HepG2 (cell line): ENCODE data around the gene DQX1. TPM values are rescaled to one million over a fixed set of nuclear protein-coding genes. Genes with fewer than 3 reads are reported as not detected.

Source experiments
- ATAC-seq: fragments of 200-7000 bp; cut with Tn5 transposase; 3 replicates; pipeline ENCODE4 v1.9.1; 2020; ENCODE audit warnings: mild to moderate bottlenecking, moderate library complexity
- BruUV-seq: library from RNA; stranded (reverse); fragments of 400-500 nt; replicated peaks from 2 replicates; lab custom pipeline; 2021; lab: Mats Ljungman, UMichigan
- CTCF ChIA-PET: fragments of 300-600 bp; formaldehyde crosslinking; extraction: SDS; loops from one replicate; lab custom pipeline; 2021; ENCODE audit warnings: low total read pairs, inconsistent platforms, low intra/inter-chr PET ratio; lab: Yijun Ruan, JAX
- POLR2A ChIA-PET: fragments of 350-600 bp; sonication (Branson Sonifier 250); formaldehyde crosslinking; loops from one replicate; lab custom pipeline; 2020; ENCODE audit warnings: antibody characterized with exemption, inconsistent platforms; lab: Yijun Ruan, JAX
- DNase-seq: peaks from one replicate; pipeline ENCODE4 v3.0.0-alpha.2; 2015; ENCODE audit warnings: low spot score
- FAIRE-seq: peaks from 3 replicates; lab custom pipeline; 2011; peaks lifted over from hg19 to GRCh38; lab: Jason Lieb, UNC
- H2AFZ ChIP-seq: one replicate; pipeline ENCODE4 v1.6.1; 2011; ENCODE audit warnings: low read length, inconsistent platforms
- H3K27ac ChIP-seq: fragments of 300-600 bp; 3 replicates; pipeline ENCODE4 v1.8.0; 2011; ENCODE audit warnings: mixed run types, mild to moderate bottlenecking, mixed read lengths, low read length, inconsistent platforms; ENCODE audit not compliant: insufficient read depth; ENCODE audit errors: extremely low read length
- H3K27me3 ChIP-seq, 2 experiments: fragments of 200-600 bp in 1 of 2; 2 replicates in 1 of 2; 3 replicates in 1 of 2; pipeline versions ENCODE4 v1.6.0 to v1.8.0; 2011; ENCODE audit warnings: low read length in 2 of 2, mild to moderate bottlenecking in 2 of 2, moderate library complexity in 2 of 2, inconsistent platforms in 1 of 2; ENCODE audit not compliant: insufficient read depth in 2 of 2, control insufficient read depth in 1 of 2
- H3K36me3 ChIP-seq, 2 experiments: fragments of 200-600 bp in 1 of 2; replicated peaks in 1 of 2; 2 replicates in 1 of 2; 3 replicates in 1 of 2; pipeline versions ENCODE4 v1.5.1 to v1.8.0; 2011; ENCODE audit warnings: low read length in 2 of 2, inconsistent platforms in 1 of 2; ENCODE audit not compliant: insufficient read depth in 2 of 2, control insufficient read depth in 1 of 2
- H3K4me1 ChIP-seq: 2 replicates; pipeline ENCODE4 v1.5.1; 2012; ENCODE audit warnings: low read length, inconsistent platforms; ENCODE audit not compliant: insufficient read depth
- H3K4me2 ChIP-seq: 2 replicates; pipeline ENCODE4 v1.6.0; 2011; ENCODE audit warnings: low read depth, low read length, inconsistent platforms
- H3K4me3 ChIP-seq, 3 experiments: fragments of 200-600 bp in 1 of 3; sonication (generic), shearing (Covaris generic) in 1 of 3; replicated peaks in 1 of 3; 2 replicates each; pipeline ENCODE4 v1.5.1; 2011 to 2016; ENCODE audit warnings: low read length in 3 of 3, inconsistent platforms in 2 of 3, low read depth in 2 of 3, mild to moderate bottlenecking in 2 of 3, control low read depth in 1 of 3, mixed read lengths in 1 of 3; ENCODE audit not compliant: insufficient read depth in 1 of 3
- H3K79me2 ChIP-seq: one replicate; pipeline ENCODE4 v1.6.1; 2011; ENCODE audit warnings: low read length, inconsistent platforms; ENCODE audit not compliant: insufficient read depth
- H3K9ac ChIP-seq: 2 replicates; pipeline ENCODE4 v1.6.0; 2011; ENCODE audit warnings: mild to moderate bottlenecking, low read depth, low read length, inconsistent platforms; ENCODE audit not compliant: insufficient read depth
- H3K9me3 ChIP-seq: 2 replicates; pipeline ENCODE4 v1.5.1; 2012; ENCODE audit warnings: mild to moderate bottlenecking, low read length
- H4K20me1 ChIP-seq: 2 replicates; pipeline ENCODE4 v1.6.0; 2011; ENCODE audit warnings: inconsistent platforms, mild to moderate bottlenecking, low read length, moderate library complexity; ENCODE audit not compliant: insufficient read depth
- MED1 ChIP-seq: sonication (generic); formaldehyde crosslinking; IDR thresholded peaks from 2 replicates; pipeline ENCODE4 v1.4.0; 2020; ENCODE audit warnings: missing genetic modification reagents
- SMC3 ChIP-seq: IDR thresholded peaks from 2 replicates; pipeline ENCODE4 v1.6.1; 2011; ENCODE audit warnings: low read length, improper control_type of control experiment
- ZNF547 ChIP-seq: sonication (generic); formaldehyde crosslinking; IDR thresholded peaks from 2 replicates; pipeline ENCODE4 v1.5.1; 2020; ENCODE audit warnings: mild to moderate bottlenecking, missing genetic modification reagents
- WGBS: methylation state at CpG from one replicate; pipeline ENCODE4 v1.1.6; 2017; ENCODE audit warnings: low lambda C conversion rate; 5-methylcytosine and 5-hydroxymethylcytosine counted together
- in situ Hi-C: cut with HindIII; loops from 2 replicates; pipeline ENCODE4 v1.10.0; 2017; ENCODE audit warnings: low pct_unique_long_range_greater_than_20kb; ENCODE audit not compliant: extremely low pct_ligation_motif_present
- intact Hi-C: fragments of 100-400 bp; cut with micrococcal nuclease; formaldehyde crosslinking; loops from one replicate; pipeline ENCODE4 v1.10.0; 2022; ENCODE audit not compliant: unreplicated experiment
- polyA plus RNA-seq, 8 experiments: library from polyadenylated mRNA; depleted of rRNA in 3 of 8; stranded (reverse) in 7 of 8; unstranded in 1 of 8; fragments of >200 nt; fragmentation: Illumina TruSeq in 4 of 8; extraction: Trizol in 4 of 8; gene quantifications; 2 replicates each; pipeline versions ENCODE4 v1.2.1 to v1.2.3, GENCODE V29; 2011 to 2016; ENCODE audit warnings: low read depth in 4 of 8, missing spikeins in 1 of 8, mixed read lengths in 1 of 8; ENCODE audit not compliant: insufficient read depth in 1 of 8
- total RNA-seq, 5 experiments: library from RNA; depleted of rRNA; stranded (reverse); fragments of >200 nt; fragmentation: Illumina TruSeq; extraction: Trizol; gene quantifications; 2 replicates each; pipeline ENCODE4 v1.2.3, GENCODE V29; 2016; ENCODE audit warnings: low read depth in 1 of 5
- TF ChIP-seq, protein P1 (sequence below): sonication (generic); formaldehyde crosslinking; IDR thresholded peaks from 2 replicates; pipeline ENCODE4 v1.5.0; 2020; ENCODE audit warnings: mild to moderate bottlenecking, missing genetic modification reagents, moderate library complexity
- TF ChIP-seq, protein P2 (sequence below): sonication (generic); formaldehyde crosslinking; IDR thresholded peaks from 2 replicates; pipeline ENCODE4 v1.8.1; 2023; ENCODE audit warnings: missing genetic modification reagents, inconsistent platforms, borderline replicate concordance
- TF ChIP-seq, protein P3 (sequence below): sonication (generic); formaldehyde crosslinking; conservative IDR thresholded peaks from 2 replicates; pipeline ENCODE4 v1.8.1; 2023; ENCODE audit warnings: missing genetic modification reagents
- TF ChIP-seq, protein P4 (sequence below): sonication (generic); formaldehyde crosslinking; IDR thresholded peaks from 2 replicates; pipeline ENCODE4 v1.4.0; 2020; ENCODE audit warnings: mild to moderate bottlenecking, missing genetic modification reagents
- TF ChIP-seq, protein P5 (sequence below): sonication (generic); formaldehyde crosslinking; IDR thresholded peaks from 2 replicates; pipeline ENCODE4 v1.5.0; 2020; ENCODE audit warnings: missing genetic modification reagents

Gene DQX1
- total and polyA plus RNA-seq, 2 of the 13 experiments (the other 11 are each of a cell fraction or from before 2014, with no cell fraction given), result 27.6 to 89.8 TPM

DNA sequence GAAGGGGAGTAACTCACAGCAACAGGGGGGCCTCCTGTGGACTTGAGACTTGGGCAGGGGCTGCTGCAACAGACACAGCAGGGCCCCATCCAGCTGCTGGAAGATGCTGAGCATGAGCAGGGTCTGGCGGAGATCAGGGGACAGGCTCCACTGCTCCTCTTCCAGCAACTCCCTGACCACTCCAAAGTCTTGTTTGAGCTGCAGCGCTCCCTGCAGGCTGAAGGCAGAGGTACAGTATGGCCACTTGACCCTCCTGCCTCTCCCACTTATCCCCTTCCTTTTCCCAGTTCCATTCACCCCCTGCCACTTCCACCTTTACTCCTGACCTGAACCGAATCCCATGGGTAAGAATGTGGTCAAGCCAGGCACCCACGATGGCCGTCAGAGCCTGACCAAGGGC lies 51.1 kb downstream of the DQX1 start (continued):
- TF ChIP-seq, protein P1, sequence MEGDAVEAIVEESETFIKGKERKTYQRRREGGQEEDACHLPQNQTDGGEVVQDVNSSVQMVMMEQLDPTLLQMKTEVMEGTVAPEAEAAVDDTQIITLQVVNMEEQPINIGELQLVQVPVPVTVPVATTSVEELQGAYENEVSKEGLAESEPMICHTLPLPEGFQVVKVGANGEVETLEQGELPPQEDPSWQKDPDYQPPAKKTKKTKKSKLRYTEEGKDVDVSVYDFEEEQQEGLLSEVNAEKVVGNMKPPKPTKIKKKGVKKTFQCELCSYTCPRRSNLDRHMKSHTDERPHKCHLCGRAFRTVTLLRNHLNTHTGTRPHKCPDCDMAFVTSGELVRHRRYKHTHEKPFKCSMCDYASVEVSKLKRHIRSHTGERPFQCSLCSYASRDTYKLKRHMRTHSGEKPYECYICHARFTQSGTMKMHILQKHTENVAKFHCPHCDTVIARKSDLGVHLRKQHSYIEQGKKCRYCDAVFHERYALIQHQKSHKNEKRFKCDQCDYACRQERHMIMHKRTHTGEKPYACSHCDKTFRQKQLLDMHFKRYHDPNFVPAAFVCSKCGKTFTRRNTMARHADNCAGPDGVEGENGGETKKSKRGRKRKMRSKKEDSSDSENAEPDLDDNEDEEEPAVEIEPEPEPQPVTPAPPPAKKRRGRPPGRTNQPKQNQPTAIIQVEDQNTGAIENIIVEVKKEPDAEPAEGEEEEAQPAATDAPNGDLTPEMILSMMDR (CRISPR knock-in tag), result peak; percentile 61
- TF ChIP-seq, protein P2, sequence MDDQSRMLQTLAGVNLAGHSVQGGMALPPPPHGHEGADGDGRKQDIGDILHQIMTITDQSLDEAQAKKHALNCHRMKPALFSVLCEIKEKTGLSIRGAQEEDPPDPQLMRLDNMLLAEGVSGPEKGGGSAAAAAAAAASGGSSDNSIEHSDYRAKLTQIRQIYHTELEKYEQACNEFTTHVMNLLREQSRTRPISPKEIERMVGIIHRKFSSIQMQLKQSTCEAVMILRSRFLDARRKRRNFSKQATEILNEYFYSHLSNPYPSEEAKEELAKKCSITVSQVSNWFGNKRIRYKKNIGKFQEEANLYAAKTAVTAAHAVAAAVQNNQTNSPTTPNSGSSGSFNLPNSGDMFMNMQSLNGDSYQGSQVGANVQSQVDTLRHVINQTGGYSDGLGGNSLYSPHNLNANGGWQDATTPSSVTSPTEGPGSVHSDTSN, result no peak
- TF ChIP-seq SMC3, result peak; percentile 31; the same call in 1 of the 2 replicates

DNA sequence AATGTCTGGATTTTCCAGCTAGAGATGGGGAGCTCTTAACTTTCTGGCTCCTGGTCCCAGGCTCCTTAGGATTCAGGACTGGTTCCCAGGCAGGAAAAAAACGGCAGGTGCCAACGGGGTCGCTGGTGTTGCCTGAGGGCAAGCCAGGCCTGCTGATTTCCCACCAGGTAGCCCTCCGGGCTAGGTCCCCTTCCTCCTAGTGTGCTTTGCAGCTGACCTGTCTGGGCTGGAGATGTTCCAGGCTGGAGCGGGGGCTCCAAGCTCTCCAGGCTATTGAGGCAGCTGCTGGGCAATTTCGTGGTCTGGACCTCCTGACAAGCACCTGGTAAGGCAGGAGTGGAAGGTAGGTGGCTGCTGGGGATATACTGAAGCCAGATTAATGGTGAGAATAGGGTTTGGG lies 51.5 kb downstream of the DQX1 start:
- no TSS peak for BruUV-seq
- ATAC-seq, result no peak
- Histone ChIP-seq H2AFZ (no peak overlapping the region), H3K4me3 (no peak overlapping the region), H3K27ac (no peak overlapping the region), H3K9me3 (no peaks in the 10 kb centered on the region), H3K36me3 (peaks cover 7 to 23% of the 10 kb centered on the region in 2 experiments), H3K27me3 (no peaks in the 10 kb centered on the region; a peak in 1 of 5 replicates), H3K4me1 (peaks cover 56% of the 10 kb centered on the region), H4K20me1 (no peaks in the 10 kb centered on the region), H3K9ac (no peak overlapping the region), H3K4me2 (no peak overlapping the region), H3K79me2 (peaks cover 12% of the 10 kb centered on the region)
- 95% methylated on average over 6 of the region's 6 CpGs for WGBS
- in situ Hi-C loops, result no loop called here
- ChIA-PET CTCF (no interaction called here), POLR2A (interaction anchor here (0.6 to 20.6 kb wide), 8 partner anchors 7 to 55 kb away, joined by 3 to 795 read pairs (median 6); partner anchors contain the start of genes AUP1, CCDC142, HTRA2 and INO80B)
- no peak for TF ChIP-seq MED1 (CRISPR knock-in tag)
- TF ChIP-seq ZNF547 (CRISPR knock-in tag), result no peak
- TF ChIP-seq, protein P3, sequence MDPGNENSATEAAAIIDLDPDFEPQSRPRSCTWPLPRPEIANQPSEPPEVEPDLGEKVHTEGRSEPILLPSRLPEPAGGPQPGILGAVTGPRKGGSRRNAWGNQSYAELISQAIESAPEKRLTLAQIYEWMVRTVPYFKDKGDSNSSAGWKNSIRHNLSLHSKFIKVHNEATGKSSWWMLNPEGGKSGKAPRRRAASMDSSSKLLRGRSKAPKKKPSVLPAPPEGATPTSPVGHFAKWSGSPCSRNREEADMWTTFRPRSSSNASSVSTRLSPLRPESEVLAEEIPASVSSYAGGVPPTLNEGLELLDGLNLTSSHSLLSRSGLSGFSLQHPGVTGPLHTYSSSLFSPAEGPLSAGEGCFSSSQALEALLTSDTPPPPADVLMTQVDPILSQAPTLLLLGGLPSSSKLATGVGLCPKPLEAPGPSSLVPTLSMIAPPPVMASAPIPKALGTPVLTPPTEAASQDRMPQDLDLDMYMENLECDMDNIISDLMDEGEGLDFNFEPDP, result 0 out of 2 replicates have a peak, but pooled peaks have one; percentile 29
- TF ChIP-seq, protein P4, sequence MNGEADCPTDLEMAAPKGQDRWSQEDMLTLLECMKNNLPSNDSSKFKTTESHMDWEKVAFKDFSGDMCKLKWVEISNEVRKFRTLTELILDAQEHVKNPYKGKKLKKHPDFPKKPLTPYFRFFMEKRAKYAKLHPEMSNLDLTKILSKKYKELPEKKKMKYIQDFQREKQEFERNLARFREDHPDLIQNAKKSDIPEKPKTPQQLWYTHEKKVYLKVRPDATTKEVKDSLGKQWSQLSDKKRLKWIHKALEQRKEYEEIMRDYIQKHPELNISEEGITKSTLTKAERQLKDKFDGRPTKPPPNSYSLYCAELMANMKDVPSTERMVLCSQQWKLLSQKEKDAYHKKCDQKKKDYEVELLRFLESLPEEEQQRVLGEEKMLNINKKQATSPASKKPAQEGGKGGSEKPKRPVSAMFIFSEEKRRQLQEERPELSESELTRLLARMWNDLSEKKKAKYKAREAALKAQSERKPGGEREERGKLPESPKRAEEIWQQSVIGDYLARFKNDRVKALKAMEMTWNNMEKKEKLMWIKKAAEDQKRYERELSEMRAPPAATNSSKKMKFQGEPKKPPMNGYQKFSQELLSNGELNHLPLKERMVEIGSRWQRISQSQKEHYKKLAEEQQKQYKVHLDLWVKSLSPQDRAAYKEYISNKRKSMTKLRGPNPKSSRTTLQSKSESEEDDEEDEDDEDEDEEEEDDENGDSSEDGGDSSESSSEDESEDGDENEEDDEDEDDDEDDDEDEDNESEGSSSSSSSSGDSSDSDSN, result 0 out of 2 replicates have a peak, but pooled peaks have one; percentile 15
- TF ChIP-seq, protein P5, sequence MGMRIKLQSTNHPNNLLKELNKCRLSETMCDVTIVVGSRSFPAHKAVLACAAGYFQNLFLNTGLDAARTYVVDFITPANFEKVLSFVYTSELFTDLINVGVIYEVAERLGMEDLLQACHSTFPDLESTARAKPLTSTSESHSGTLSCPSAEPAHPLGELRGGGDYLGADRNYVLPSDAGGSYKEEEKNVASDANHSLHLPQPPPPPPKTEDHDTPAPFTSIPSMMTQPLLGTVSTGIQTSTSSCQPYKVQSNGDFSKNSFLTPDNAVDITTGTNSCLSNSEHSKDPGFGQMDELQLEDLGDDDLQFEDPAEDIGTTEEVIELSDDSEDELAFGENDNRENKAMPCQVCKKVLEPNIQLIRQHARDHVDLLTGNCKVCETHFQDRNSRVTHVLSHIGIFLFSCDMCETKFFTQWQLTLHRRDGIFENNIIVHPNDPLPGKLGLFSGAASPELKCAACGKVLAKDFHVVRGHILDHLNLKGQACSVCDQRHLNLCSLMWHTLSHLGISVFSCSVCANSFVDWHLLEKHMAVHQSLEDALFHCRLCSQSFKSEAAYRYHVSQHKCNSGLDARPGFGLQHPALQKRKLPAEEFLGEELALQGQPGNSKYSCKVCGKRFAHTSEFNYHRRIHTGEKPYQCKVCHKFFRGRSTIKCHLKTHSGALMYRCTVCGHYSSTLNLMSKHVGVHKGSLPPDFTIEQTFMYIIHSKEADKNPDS (CRISPR knock-in tag), result 0 out of 2 replicates have a peak, but pooled peaks have one; percentile 24
- FAIRE-seq, result no peak
- intact Hi-C loops, result no loop called here
- no peak for DNase-seq
